Measurements from ENCODE around the gene BRD7. TPM values are rescaled to one million over a fixed set of nuclear protein-coding genes. Genes with fewer than 3 reads are reported as not detected.

The BRD7 gene
- total and polyA plus RNA-seq, 4 donors, result 13.3 to 34.3 (median 14.1) TPM

GRCh38 chr16:50340578-50340977, 28.2 kb downstream of the BRD7 start:
- 86% methylated on average over 2 of the region's 2 CpGs for WGBS
- H3K36me3 ChIP-seq (ENCODE audit: control insufficient read depth in 4 of 4, insufficient read depth in 3 of 4, low read depth in 1 of 4, low read length in 3 of 4), result peaks cover 2 to 20% (median 15%) of the 10 kb centered on the region in 4 donors
- DNase-seq (ENCODE audit: low spot score), result no peak

DNA sequence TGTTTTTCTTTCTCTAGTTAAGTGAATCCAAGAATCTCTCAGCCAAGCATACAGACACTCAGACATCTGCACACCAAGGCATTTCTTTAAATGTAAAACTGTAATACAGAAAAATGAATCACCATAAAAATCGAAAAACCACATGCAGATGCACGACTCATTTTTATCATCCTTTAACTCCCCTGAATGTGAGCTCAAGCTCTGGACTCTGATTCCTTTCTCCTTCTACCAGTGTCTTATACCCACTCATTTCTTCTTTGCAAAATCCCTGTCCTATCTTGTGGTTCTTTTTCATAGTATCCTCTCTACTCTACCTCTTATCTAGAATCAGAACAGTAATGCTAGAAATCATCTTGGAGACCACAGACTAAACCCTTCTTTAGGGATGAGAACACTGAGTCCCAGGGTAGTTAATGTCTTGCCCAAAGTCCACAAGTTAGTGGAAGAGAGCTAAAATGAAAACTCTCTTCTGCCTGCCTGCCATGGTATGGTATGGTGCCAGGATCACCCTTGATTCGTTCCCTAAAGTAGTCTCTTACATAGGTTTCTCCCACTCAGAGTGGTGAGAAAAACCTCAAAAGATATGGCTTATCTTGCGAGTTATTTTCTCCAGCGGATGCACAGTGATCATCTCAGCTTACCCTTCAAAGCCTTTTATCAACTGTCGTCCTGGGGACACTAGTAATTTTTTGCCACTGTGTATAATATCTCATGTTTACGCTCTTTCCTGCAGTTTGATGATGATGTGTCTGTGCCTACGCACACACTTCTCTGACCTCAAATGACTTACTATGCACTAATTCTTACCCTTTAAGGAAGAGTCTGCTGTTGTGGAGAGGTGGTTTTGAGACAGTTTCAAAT, 30.2 kb downstream of the BRD7 start:
- Histone ChIP-seq H3K27me3 (ENCODE audit: control insufficient read depth in 4 of 4, insufficient read depth in 4 of 4, low read length in 3 of 4) (no peaks in the 10 kb centered on the region), H3K36me3 (ENCODE audit: control insufficient read depth in 4 of 4, insufficient read depth in 3 of 4, low read depth in 1 of 4, low read length in 3 of 4) (peaks cover 2 to 24% (median 19%) of the 10 kb centered on the region in 4 donors), H3K27ac (ENCODE audit: low read depth in 1 of 2, low read length in 2 of 2) (no peak overlapping the region), H3K9me3 (ENCODE audit: control insufficient read depth in 4 of 4, low read length in 3 of 4) (no peaks in the 10 kb centered on the region), H3K4me1 (ENCODE audit: control insufficient read depth in 4 of 4, insufficient read depth in 4 of 4, low read length in 3 of 4) (peaks cover 0 to 3% (median 0%) of the 10 kb centered on the region in 4 donors), H3K4me3 (ENCODE audit: low read depth in 1 of 3, low read length in 3 of 3) (no peak overlapping the region), H3K9ac (ENCODE audit: low read depth in 1 of 2, low read length in 2 of 2) (no peak overlapping the region)
- no peak for DNase-seq (ENCODE audit: low spot score)
- no peak for TF ChIP-seq HNF4G (IDR thresholded peaks at IDR 0.05)
- 88% methylated on average over 8 of the region's 8 CpGs for WGBS

More at GRCh38 chr16:50340578-50340977, 28.2 kb downstream of the BRD7 start:
- Histone ChIP-seq H3K27me3 (ENCODE audit: control insufficient read depth in 4 of 4, insufficient read depth in 4 of 4, low read length in 3 of 4) (no peaks in the 10 kb centered on the region), H3K4me1 (ENCODE audit: control insufficient read depth in 4 of 4, insufficient read depth in 4 of 4, low read length in 3 of 4) (peaks cover 0 to 3% (median 0%) of the 10 kb centered on the region in 4 donors), H3K4me3 (ENCODE audit: low read depth in 1 of 3, low read length in 3 of 3) (no peak overlapping the region), H3K9ac (ENCODE audit: low read depth in 1 of 2, low read length in 2 of 2) (no peak overlapping the region), H3K27ac (ENCODE audit: low read depth in 1 of 2, low read length in 2 of 2) (peak overlapping the region in 1 of 2 donors; percentile 28), H3K9me3 (ENCODE audit: control insufficient read depth in 4 of 4, low read length in 3 of 4) (no peaks in the 10 kb centered on the region)
- TF ChIP-seq NR2F2 (IDR thresholded peaks at IDR 0.05) (peak; percentile 29), TAF1 (conservative IDR thresholded peaks at IDR 0.05) (no peak)

GRCh38 chr16:50336884-50337283, 31.9 kb downstream of the BRD7 start:
- DNase-seq (ENCODE audit: low spot score), result no peak
- Histone ChIP-seq H3K9ac (ENCODE audit: low read depth in 1 of 2, low read length in 2 of 2) (no peak overlapping the region), H3K36me3 (ENCODE audit: control insufficient read depth in 4 of 4, insufficient read depth in 3 of 4, low read depth in 1 of 4, low read length in 3 of 4) (peaks cover 0 to 31% (median 25%) of the 10 kb centered on the region in 4 donors), H3K27me3 (ENCODE audit: control insufficient read depth in 4 of 4, insufficient read depth in 4 of 4, low read length in 3 of 4) (no peaks in the 10 kb centered on the region), H3K4me3 (ENCODE audit: low read depth in 1 of 3, low read length in 3 of 3) (no peak overlapping the region), H3K27ac (ENCODE audit: low read depth in 1 of 2, low read length in 2 of 2) (no peak overlapping the region), H3K4me1 (ENCODE audit: control insufficient read depth in 4 of 4, insufficient read depth in 4 of 4, low read length in 3 of 4) (peaks cover 0 to 3% (median 0%) of the 10 kb centered on the region in 4 donors), H3K9me3 (ENCODE audit: control insufficient read depth in 4 of 4, low read length in 3 of 4) (no peaks in the 10 kb centered on the region)
- TF ChIP-seq FOXA2 (IDR thresholded peaks at IDR 0.05), result no peak
- no peak for TF ChIP-seq HNF4A (conservative IDR thresholded peaks at IDR 0.05)
- TF ChIP-seq, protein P1, sequence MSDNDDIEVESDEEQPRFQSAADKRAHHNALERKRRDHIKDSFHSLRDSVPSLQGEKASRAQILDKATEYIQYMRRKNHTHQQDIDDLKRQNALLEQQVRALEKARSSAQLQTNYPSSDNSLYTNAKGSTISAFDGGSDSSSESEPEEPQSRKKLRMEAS (IDR thresholded peaks at IDR 0.05), result no peak
- TF ChIP-seq RXRA (IDR thresholded peaks at IDR 0.05), result no peak
- TF ChIP-seq RAD21 (IDR thresholded peaks at IDR 0.05), result no peak
- TF ChIP-seq ATF3 (IDR thresholded peaks at IDR 0.05), result no peak
- TF ChIP-seq CTCF (IDR thresholded peaks at IDR 0.05; ENCODE audit: low read depth, low read length, missing input control), result no peak
- no peak for TF ChIP-seq FOXA1 (IDR thresholded peaks at IDR 0.05)
- no peak for TF ChIP-seq NR2F2 (IDR thresholded peaks at IDR 0.05)
- no peak for TF ChIP-seq YY1 (IDR thresholded peaks at IDR 0.05)
- TF ChIP-seq EGR1 (IDR thresholded peaks at IDR 0.05; ENCODE audit: low read depth in 2 of 2), result no peak
- WGBS, result 90% methylated on average over 1 of the region's 1 CpG

All from liver (tissue), 9 donors.